Activated naive CD4-positive, alpha-beta T cell treated with anti-CD3 and anti-CD28 coated beads, Interleukin-2, amount 50 U/mL, for 24 hours (primary cell): ENCODE measurements around the gene API5.
A peak's percentile ranks its signal among the peaks of the same experiment; 100 is the strongest.
"Not testable (repeated sequence)": the region's sequence is repeated elsewhere in the genome, so short reads cannot be mapped to it uniquely, and the experiment has no call there.

Experiments
- H3K27ac Mint-ChIP-seq: one replicate; pipeline ENCODE4 v1.8.0; 2021; ENCODE audit warnings: mild to moderate bottlenecking, mixed read lengths
- H3K27me3 Mint-ChIP-seq: one replicate; pipeline ENCODE4 v1.8.0; 2021; ENCODE audit warnings: mixed read lengths
- H3K36me3 Mint-ChIP-seq: one replicate; pipeline ENCODE4 v1.8.0; 2021; ENCODE audit warnings: mixed read lengths
- H3K4me1 Mint-ChIP-seq: one replicate; pipeline ENCODE4 v1.8.0; 2021; ENCODE audit warnings: mixed read lengths
- H3K4me3 Mint-ChIP-seq: one replicate; pipeline ENCODE4 v1.8.0; 2021; ENCODE audit warnings: mild to moderate bottlenecking, mixed read lengths
- H3K9me3 Mint-ChIP-seq: one replicate; pipeline ENCODE4 v1.8.0; 2021; ENCODE audit warnings: mixed read lengths

The API5 gene

GRCh38 chr11:43341159-43341558 is 29.4 kb downstream of the API5 start:
- Mint-ChIP-seq H3K36me3 (peaks cover 11% of the 10 kb centered on the region), H3K4me3 (no peak overlapping the region), H3K4me1 (no peaks in the 10 kb centered on the region), H3K27ac (no peak overlapping the region), H3K27me3 (no peaks in the 10 kb centered on the region), H3K9me3 (no peaks in the 10 kb centered on the region)

- not testable (repeated sequence) for H3K9me3 Mint-ChIP-seq, H3K4me1 Mint-ChIP-seq, H3K27me3 Mint-ChIP-seq, H3K4me3 Mint-ChIP-seq, H3K36me3 Mint-ChIP-seq, H3K27ac Mint-ChIP-seq
These were observed 39.6 kb downstream of the API5 start for GRCh38 chr11:43351426-43351825.

DNA sequence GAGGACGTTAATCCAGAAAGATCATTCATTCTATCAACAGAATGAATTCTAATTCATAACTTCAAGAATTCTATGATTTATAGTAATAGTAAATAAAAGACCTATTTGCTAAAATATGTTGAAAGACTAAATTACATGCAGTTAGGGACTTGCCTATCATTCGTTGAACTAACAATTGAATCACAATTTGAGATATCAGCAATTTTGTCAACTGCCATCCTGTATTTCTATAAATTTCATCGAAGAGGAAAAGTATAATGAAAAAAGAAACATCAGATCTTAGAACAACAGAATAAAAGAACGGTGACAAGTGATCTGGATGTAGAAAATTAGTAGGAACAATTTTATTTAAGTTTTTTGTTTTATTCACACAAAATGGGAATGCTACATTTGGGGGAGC is 42.5 kb downstream of the API5 start:
- no peak overlapping the region for H3K27ac Mint-ChIP-seq
- H3K4me1 Mint-ChIP-seq: peaks cover 15% of the 10 kb centered on the region
- no peaks in the 10 kb centered on the region for H3K9me3 Mint-ChIP-seq
- peaks cover 4% of the 10 kb centered on the region for H3K36me3 Mint-ChIP-seq
- no peaks in the 10 kb centered on the region for H3K27me3 Mint-ChIP-seq
- H3K4me3 Mint-ChIP-seq: no peak overlapping the region

GRCh38 chr11:43356336-43356735 is 44.5 kb downstream of the API5 start:
- no peak overlapping the region for H3K4me3 Mint-ChIP-seq
- peaks cover 4% of the 10 kb centered on the region for H3K36me3 Mint-ChIP-seq
- no peak overlapping the region for H3K27ac Mint-ChIP-seq
- H3K27me3 Mint-ChIP-seq: no peaks in the 10 kb centered on the region
- no peaks in the 10 kb centered on the region for H3K9me3 Mint-ChIP-seq
- H3K4me1 Mint-ChIP-seq: peaks cover 28% of the 10 kb centered on the region

GRCh38 chr11:43358279-43358800 is 46.5 kb downstream of the API5 start:
- H3K4me1 Mint-ChIP-seq: peaks cover 46% of the 10 kb centered on the region
- no peaks in the 10 kb centered on the region for H3K27me3 Mint-ChIP-seq
- no peaks in the 10 kb centered on the region for H3K9me3 Mint-ChIP-seq
- H3K36me3 Mint-ChIP-seq: no peaks in the 10 kb centered on the region
- peak overlapping the region; percentile 100 for H3K4me3 Mint-ChIP-seq
- peak overlapping the region; percentile 99 for H3K27ac Mint-ChIP-seq

GRCh38 chr11:43358801-43359421 is 47.1 kb downstream of the API5 start, which contains the start of gene TTC17:
Gene TTC17 (plus strand): TSS chr11:43358920. CDS start chr11:43358955, 35 bp downstream.
- Mint-ChIP-seq H3K4me3 (peak within 1 kb of the TSS; percentile 100), H3K36me3 (peaks cover 3% of the 10 kb centered on the region), H3K27ac (peak within 1 kb of the TSS; percentile 99), H3K9me3 (no peaks in the 10 kb centered on the region), H3K27me3 (no peaks in the 10 kb centered on the region), H3K4me1 (peaks cover 51% of the 10 kb centered on the region)

DNA sequence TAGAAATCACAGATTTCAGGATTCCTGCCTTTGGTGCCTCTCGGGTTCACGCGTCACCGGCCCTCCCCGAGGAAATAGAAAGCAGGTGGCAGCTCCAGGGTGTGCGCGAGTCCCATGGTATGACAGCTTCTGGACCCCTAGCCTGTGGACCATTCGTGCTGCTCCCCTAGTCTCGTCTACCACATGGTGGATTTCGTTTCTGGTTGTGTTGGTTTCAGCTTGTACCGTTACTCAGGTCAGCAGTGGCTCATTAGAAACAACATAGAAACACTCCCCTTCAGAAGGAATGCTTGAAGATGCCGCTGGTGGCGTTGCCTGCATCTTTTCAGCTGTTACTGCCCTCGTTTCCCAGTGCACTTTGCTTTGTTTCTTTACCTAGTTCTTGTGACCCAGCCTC is 47.6 kb downstream of the API5 start:
- Mint-ChIP-seq H3K4me1 (peaks cover 56% of the 10 kb centered on the region), H3K27ac (peak overlapping the region; percentile 95), H3K36me3 (peaks cover 5% of the 10 kb centered on the region), H3K27me3 (no peaks in the 10 kb centered on the region), H3K9me3 (no peaks in the 10 kb centered on the region), H3K4me3 (peak overlapping the region; percentile 100)

DNA sequence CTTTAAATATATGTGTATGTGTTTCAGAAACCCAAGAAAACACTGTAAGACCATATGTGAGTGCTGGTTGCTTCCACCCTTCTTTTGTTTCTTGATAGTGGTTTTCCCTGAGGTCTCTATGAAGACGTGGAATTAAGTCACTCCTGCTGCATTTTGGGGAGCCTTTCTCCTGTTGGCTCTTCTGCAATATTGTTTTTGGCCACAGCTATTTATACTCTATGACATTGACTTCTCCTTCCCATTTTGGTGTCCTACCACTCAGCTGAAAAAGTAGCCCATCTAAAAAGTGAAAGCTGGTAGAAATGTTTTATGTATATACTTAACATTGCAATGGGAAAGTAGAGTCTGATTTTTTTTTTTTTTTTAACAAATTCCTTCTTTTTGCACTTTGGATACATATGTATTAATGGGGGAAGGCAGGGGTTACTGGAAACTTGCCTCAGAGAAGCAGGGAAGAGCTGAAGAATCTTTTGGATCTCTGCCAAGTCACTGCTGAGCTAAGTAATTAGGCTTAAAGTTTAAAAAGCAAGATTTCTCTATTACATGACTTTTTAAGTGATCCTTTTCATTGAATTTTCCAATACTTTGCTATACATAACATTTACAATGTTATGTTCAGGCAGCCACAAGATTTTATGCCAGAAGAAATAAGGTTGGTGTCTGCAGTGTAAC is 48.7 kb downstream of the API5 start:
- peaks cover 60% of the 10 kb centered on the region for H3K4me1 Mint-ChIP-seq
- peak overlapping the region; percentile 100 for H3K4me3 Mint-ChIP-seq
- H3K27ac Mint-ChIP-seq: peak overlapping the region; percentile 17
- H3K27me3 Mint-ChIP-seq: no peaks in the 10 kb centered on the region
- H3K36me3 Mint-ChIP-seq: peaks cover 7% of the 10 kb centered on the region
- H3K9me3 Mint-ChIP-seq: no peaks in the 10 kb centered on the region

DNA sequence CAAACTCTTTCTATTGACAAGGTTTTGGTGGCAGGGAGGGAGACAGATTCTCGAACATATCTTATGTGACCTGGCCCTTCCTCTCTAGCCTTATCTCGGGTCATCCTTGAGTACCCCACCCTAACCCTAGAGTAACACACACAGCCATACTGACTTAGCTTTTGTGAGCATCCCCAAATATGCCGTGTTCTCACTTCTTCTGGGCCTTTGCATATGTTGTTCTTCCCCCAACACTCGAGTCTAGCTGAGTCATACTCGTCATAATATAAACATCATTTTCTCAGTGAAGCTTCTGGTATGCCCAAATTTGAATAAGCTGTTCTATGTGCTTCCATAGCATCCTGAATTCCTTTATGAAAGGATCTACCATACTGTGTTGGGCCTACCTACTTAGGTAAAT is 54.9 kb downstream of the API5 start:
- Mint-ChIP-seq H3K4me3 (no peak overlapping the region), H3K9me3 (no peaks in the 10 kb centered on the region), H3K36me3 (peaks cover 14% of the 10 kb centered on the region), H3K27ac (no peak overlapping the region), H3K4me1 (peaks cover 80% of the 10 kb centered on the region), H3K27me3 (no peaks in the 10 kb centered on the region)

DNA sequence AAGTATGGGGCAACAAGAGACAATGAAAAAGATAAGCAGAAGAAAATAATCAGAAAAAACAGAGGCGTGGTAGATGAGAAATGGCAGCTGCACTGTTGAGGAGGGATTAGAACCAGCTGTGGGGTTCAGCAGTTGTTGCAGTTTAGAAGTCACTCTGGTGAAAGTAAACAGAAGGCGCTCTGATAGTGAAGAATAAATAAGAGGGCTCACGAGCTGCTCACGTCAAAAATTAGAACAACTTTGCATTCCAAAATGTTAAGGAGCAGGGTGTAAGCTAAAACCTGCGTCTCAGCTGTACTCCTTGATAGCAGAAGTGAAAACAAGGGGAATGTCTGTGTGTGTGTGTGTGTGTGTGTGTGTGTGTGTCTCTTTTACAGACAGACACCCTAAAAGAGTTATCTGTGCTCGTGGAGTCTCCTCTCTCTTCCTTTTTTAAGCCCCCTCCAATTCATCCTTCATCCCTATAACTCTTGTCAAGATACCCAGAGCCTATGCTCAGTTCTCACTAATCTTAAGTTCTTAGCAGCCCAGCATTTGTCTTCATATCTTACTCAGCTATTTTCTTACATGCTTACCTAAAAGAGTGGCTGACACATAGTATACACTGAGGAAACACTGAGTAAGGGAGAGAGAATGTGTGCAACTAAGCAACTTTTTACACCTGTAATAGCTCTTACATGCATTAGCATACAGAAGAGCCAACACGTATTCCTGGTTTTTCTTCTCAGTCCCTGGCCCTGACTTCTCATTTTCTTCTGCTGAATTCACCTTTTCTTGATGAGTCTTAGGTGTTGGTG is 55.8 kb downstream of the API5 start:
- peak overlapping the region; percentile 63 for H3K27ac Mint-ChIP-seq

GRCh38 chr11:43376065-43376464 is 64.3 kb downstream of the API5 start:
- Mint-ChIP-seq H3K4me1 (peaks cover 41% of the 10 kb centered on the region), H3K36me3 (peaks cover 9% of the 10 kb centered on the region), H3K27me3 (no peaks in the 10 kb centered on the region), H3K4me3 (no peak overlapping the region), H3K9me3 (no peaks in the 10 kb centered on the region), H3K27ac (no peak overlapping the region)

More for the DNA sequence above, 55.8 kb downstream of the API5 start:
- Mint-ChIP-seq H3K36me3 (peaks cover 14% of the 10 kb centered on the region), H3K9me3 (no peaks in the 10 kb centered on the region), H3K4me1 (peaks cover 74% of the 10 kb centered on the region), H3K4me3 (no peak overlapping the region), H3K27me3 (no peaks in the 10 kb centered on the region)

GRCh38 chr11:43376594-43376993 is 64.8 kb downstream of the API5 start:
- Mint-ChIP-seq H3K9me3 (no peaks in the 10 kb centered on the region), H3K27me3 (no peaks in the 10 kb centered on the region), H3K36me3 (peaks cover 8% of the 10 kb centered on the region), H3K4me1 (peaks cover 35% of the 10 kb centered on the region), H3K27ac (no peak overlapping the region), H3K4me3 (no peak overlapping the region)

DNA sequence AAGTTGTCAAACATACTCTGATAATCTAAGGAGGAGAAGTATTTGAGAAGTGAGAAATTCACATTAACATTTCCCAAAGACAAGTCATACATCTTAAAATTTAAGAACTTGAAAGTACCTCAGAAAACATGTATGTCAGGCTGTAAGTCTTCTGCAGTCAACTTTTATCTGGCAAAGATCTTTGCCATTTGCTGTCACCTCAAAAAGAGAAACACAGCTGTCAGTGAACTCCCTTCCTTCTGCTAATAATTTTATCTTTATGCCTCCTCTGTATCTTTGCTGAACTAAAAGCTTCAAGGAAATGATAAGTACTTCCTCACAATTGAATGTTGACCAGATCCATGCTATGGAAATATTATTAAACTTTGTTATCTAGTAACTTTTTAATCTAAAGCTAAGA is 65.6 kb downstream of the API5 start:
- H3K27ac Mint-ChIP-seq: no peak overlapping the region
- peaks cover 37% of the 10 kb centered on the region for H3K4me1 Mint-ChIP-seq

GRCh38 chr11:43378897-43379296 is 67.1 kb downstream of the API5 start:
- Mint-ChIP-seq H3K27me3 (no peaks in the 10 kb centered on the region), H3K4me1 (peaks cover 32% of the 10 kb centered on the region), H3K9me3 (no peaks in the 10 kb centered on the region), H3K36me3 (peaks cover 11% of the 10 kb centered on the region), H3K27ac (no peak overlapping the region), H3K4me3 (no peak overlapping the region)

More for the DNA sequence above, 65.6 kb downstream of the API5 start:
- Mint-ChIP-seq H3K36me3 (peaks cover 9% of the 10 kb centered on the region), H3K9me3 (no peaks in the 10 kb centered on the region), H3K4me3 (no peak overlapping the region), H3K27me3 (no peaks in the 10 kb centered on the region)

- Mint-ChIP-seq H3K27me3 (no peaks in the 10 kb centered on the region), H3K27ac (peak overlapping the region; percentile 1), H3K9me3 (no peaks in the 10 kb centered on the region), H3K4me3 (no peak overlapping the region), H3K36me3 (peaks cover 12% of the 10 kb centered on the region), H3K4me1 (peaks cover 14% of the 10 kb centered on the region)
These were observed 70.0 kb downstream of the API5 start for GRCh38 chr11:43381802-43382201.

- no peaks in the 10 kb centered on the region for H3K27me3 Mint-ChIP-seq
- H3K27ac Mint-ChIP-seq: no peak overlapping the region
- no peaks in the 10 kb centered on the region for H3K9me3 Mint-ChIP-seq
- no peak overlapping the region for H3K4me3 Mint-ChIP-seq
- H3K36me3 Mint-ChIP-seq: peaks cover 12% of the 10 kb centered on the region
- peaks cover 9% of the 10 kb centered on the region for H3K4me1 Mint-ChIP-seq
These were observed 70.8 kb downstream of the API5 start for GRCh38 chr11:43382614-43383013.
